ENCODE data around the gene DLG2. TPM values are rescaled to one million over a fixed set of nuclear protein-coding genes. Genes with fewer than 3 reads are reported as not detected.

The DLG2 gene
- total RNA-seq, 2 experiments from 2014 or later = 6.9 to 8.2 TPM

- Histone ChIP-seq H3K4me3 (ENCODE audit: low read depth, low read length, poor library complexity, severe bottlenecking) (no peak overlapping the region), H3K79me2 (ENCODE audit: insufficient read depth, low read depth, low read length) (no peaks in the 10 kb centered on the region), H4K20me1 (ENCODE audit: insufficient read depth, low read length) (no peaks in the 10 kb centered on the region), H3K9me3 (ENCODE audit: low read length) (no peaks in the 10 kb centered on the region), H3K4me1 (ENCODE audit: insufficient read depth, low read length, poor library complexity, severe bottlenecking) (no peaks in the 10 kb centered on the region), H3K4me2 (ENCODE audit: low read length) (no peak overlapping the region), H2AFZ (ENCODE audit: low read length) (no peak overlapping the region), H3K36me3 (ENCODE audit: insufficient read depth, low read length) (no peaks in the 10 kb centered on the region), H3K27ac (ENCODE audit: low read depth, low read length, poor library complexity, severe bottlenecking) (no peak overlapping the region), H3K9me2 (ENCODE audit: insufficient read depth, low read length) (no peaks in the 10 kb centered on the region)
- ChIA-PET CTCF (ENCODE audit: unreplicated experiment) (no interaction called here), POLR2A (interaction anchor here (0.6 to 0.7 kb wide), 3 partner anchors 12 to 1376 kb away, joined by 3 read pairs; no protein-coding TSS in a partner anchor)
- DNase-seq (ENCODE audit: low spot score) = no peak
- no TSS peak for BruUV-seq (replicated peaks)
- TF ChIP-seq EZH2phosphoT487 (IDR thresholded peaks at IDR 0.05; ENCODE audit: borderline replicate concordance, low read depth, low read length) = no peak
- no peak for TF ChIP-seq CTCF (conservative IDR thresholded peaks at IDR 0.05; ENCODE audit: low read length)
- intact Hi-C loops (cut with micrococcal nuclease; ENCODE audit: unreplicated experiment) = no loop called here
Observed at GRCh38 chr11:85494396-85494795, 132.7 kb downstream of the DLG2 start.

- no peak overlapping the region for H2AFZ ChIP-seq (ENCODE audit: low read length)
- H3K79me2 ChIP-seq (ENCODE audit: insufficient read depth, low read depth, low read length) = no peaks in the 10 kb centered on the region
- no peaks in the 10 kb centered on the region for H3K4me1 ChIP-seq (ENCODE audit: insufficient read depth, low read length, poor library complexity, severe bottlenecking)
- no peaks in the 10 kb centered on the region for H3K9me2 ChIP-seq (ENCODE audit: insufficient read depth, low read length)
- POLR2A ChIA-PET = no interaction called here
- no peak overlapping the region for H3K27ac ChIP-seq (ENCODE audit: low read depth, low read length, poor library complexity, severe bottlenecking)
- intact Hi-C loops (cut with micrococcal nuclease; ENCODE audit: unreplicated experiment) = no loop called here
- DNase-seq (ENCODE audit: low spot score) = no peak
- no peaks in the 10 kb centered on the region for H4K20me1 ChIP-seq (ENCODE audit: insufficient read depth, low read length)
- no TSS peak for BruUV-seq (replicated peaks)
- H3K4me3 ChIP-seq (ENCODE audit: low read depth, low read length, poor library complexity, severe bottlenecking) = no peak overlapping the region
- H3K36me3 ChIP-seq (ENCODE audit: insufficient read depth, low read length) = no peaks in the 10 kb centered on the region
- no peaks in the 10 kb centered on the region for H3K9me3 ChIP-seq (ENCODE audit: low read length)
- TF ChIP-seq CTCF (conservative IDR thresholded peaks at IDR 0.05; ENCODE audit: low read length) = no peak
- TF ChIP-seq EZH2phosphoT487 (IDR thresholded peaks at IDR 0.05; ENCODE audit: borderline replicate concordance, low read depth, low read length) = no peak
- CTCF ChIA-PET (ENCODE audit: unreplicated experiment) = no interaction called here
- no peak overlapping the region for H3K4me2 ChIP-seq (ENCODE audit: low read length)
Observed at GRCh38 chr11:85485902-85486301, 141.2 kb downstream of the DLG2 start.

GRCh38 chr11:85483861-85484260, 143.3 kb downstream of the DLG2 start:
- H3K36me3 ChIP-seq (ENCODE audit: insufficient read depth, low read length) = no peaks in the 10 kb centered on the region
- intact Hi-C loops (cut with micrococcal nuclease; ENCODE audit: unreplicated experiment) = no loop called here
- no TSS peak for BruUV-seq (replicated peaks)
- DNase-seq (ENCODE audit: low spot score) = no peak
- no peaks in the 10 kb centered on the region for H4K20me1 ChIP-seq (ENCODE audit: insufficient read depth, low read length)
- H3K4me2 ChIP-seq (ENCODE audit: low read length) = no peak overlapping the region
- no peaks in the 10 kb centered on the region for H3K4me1 ChIP-seq (ENCODE audit: insufficient read depth, low read length, poor library complexity, severe bottlenecking)
- CTCF ChIA-PET (ENCODE audit: unreplicated experiment) = no interaction called here
- POLR2A ChIA-PET = no interaction called here
- no peaks in the 10 kb centered on the region for H3K9me3 ChIP-seq (ENCODE audit: low read length)
- no peaks in the 10 kb centered on the region for H3K79me2 ChIP-seq (ENCODE audit: insufficient read depth, low read depth, low read length)
- no peaks in the 10 kb centered on the region for H3K9me2 ChIP-seq (ENCODE audit: insufficient read depth, low read length)
- no peak overlapping the region for H2AFZ ChIP-seq (ENCODE audit: low read length)
- TF ChIP-seq CTCF (conservative IDR thresholded peaks at IDR 0.05; ENCODE audit: low read length) (no peak), EZH2phosphoT487 (IDR thresholded peaks at IDR 0.05; ENCODE audit: borderline replicate concordance, low read depth, low read length) (no peak)
- no peak overlapping the region for H3K4me3 ChIP-seq (ENCODE audit: low read depth, low read length, poor library complexity, severe bottlenecking)
- H3K27ac ChIP-seq (ENCODE audit: low read depth, low read length, poor library complexity, severe bottlenecking) = no peak overlapping the region
